Cardiac muscle cell (in vitro differentiated cells and primary cell): ENCODE results near the gene GRIK5. TPM values are rescaled to one million over a fixed set of nuclear protein-coding genes. Genes with fewer than 3 reads are reported as not detected.
A peak's percentile ranks its signal among the peaks of the same experiment; 100 is the strongest.

ENCODE experiments used
- DNase-seq, 2 donors: peaks; one replicate each; pipeline versions ENCODE4 v3.0.0 to v3.0.0-alpha.2; 2010 to 2017; ENCODE audit warnings: low read depth in 1 of 2, low spot score in 1 of 2
- H3K27ac ChIP-seq: fragments of 200-600 bp; sonication (generic); 2 replicates; pipeline ENCODE4 v1.5.1; 2016
- H3K27me3 ChIP-seq: fragments of 200-600 bp; sonication (generic); 2 replicates; pipeline ENCODE4 v1.6.0; 2016; ENCODE audit warnings: control low read depth
- H3K36me3 ChIP-seq: fragments of 200-600 bp; sonication (generic); 2 replicates; pipeline ENCODE4 v1.5.1; 2016; ENCODE audit warnings: control low read depth
- H3K4me1 ChIP-seq: fragments of 200-600 bp; sonication (generic); 2 replicates; pipeline ENCODE4 v1.8.1; 2017; ENCODE audit warnings: low read depth, mild to moderate bottlenecking, mixed run types
- H3K4me3 ChIP-seq: fragments of 200-600 bp; sonication (generic); 2 replicates; pipeline ENCODE4 v1.5.1; 2016; ENCODE audit warnings: mild to moderate bottlenecking
- H3K9me3 ChIP-seq: fragments of 200-600 bp; sonication (generic); 2 replicates; pipeline ENCODE4 v1.5.1; 2017; ENCODE audit warnings: low read depth, mild to moderate bottlenecking, control low read depth
- CTCF ChIP-seq: IDR thresholded peaks from 2 replicates; pipeline ENCODE4 v1.5.1; 2012; ENCODE audit warnings: low read depth, mild to moderate bottlenecking, low read length
- polyA plus RNA-seq: library from polyadenylated mRNA; unstranded; fragments of >200 nt; fragmentation: Nextera tagmentation; extraction: Ambion mirVana; gene quantifications from 2 replicates; pipeline ENCODE4 v1.2.1, GENCODE V29; 2016
- total RNA-seq: library from RNA; depleted of rRNA; stranded (reverse); fragments of >200 nt; gene quantifications from 2 replicates; pipeline ENCODE4 v1.2.3, GENCODE V29; 2016

Gene GRIK5
- total and polyA plus RNA-seq, 2 experiments from 2014 or later, result 3.4 to 11.8 TPM

- H3K27me3 ChIP-seq, result no peaks in the 10 kb centered on the region
- no peak overlapping the region for H3K4me3 ChIP-seq
- peak in 1 of 2 donors; percentile 62 for DNase-seq
- peaks cover 29% of the 10 kb centered on the region for H3K36me3 ChIP-seq
- peak overlapping the region; percentile 43 for H3K27ac ChIP-seq
- H3K4me1 ChIP-seq, result peaks cover 5% of the 10 kb centered on the region
- no peaks in the 10 kb centered on the region for H3K9me3 ChIP-seq
- peak; percentile 65 for TF ChIP-seq CTCF
Observed at GRCh38 chr19:42081584-42082203, 11.7 kb upstream of the GRIK5 start.

DNA sequence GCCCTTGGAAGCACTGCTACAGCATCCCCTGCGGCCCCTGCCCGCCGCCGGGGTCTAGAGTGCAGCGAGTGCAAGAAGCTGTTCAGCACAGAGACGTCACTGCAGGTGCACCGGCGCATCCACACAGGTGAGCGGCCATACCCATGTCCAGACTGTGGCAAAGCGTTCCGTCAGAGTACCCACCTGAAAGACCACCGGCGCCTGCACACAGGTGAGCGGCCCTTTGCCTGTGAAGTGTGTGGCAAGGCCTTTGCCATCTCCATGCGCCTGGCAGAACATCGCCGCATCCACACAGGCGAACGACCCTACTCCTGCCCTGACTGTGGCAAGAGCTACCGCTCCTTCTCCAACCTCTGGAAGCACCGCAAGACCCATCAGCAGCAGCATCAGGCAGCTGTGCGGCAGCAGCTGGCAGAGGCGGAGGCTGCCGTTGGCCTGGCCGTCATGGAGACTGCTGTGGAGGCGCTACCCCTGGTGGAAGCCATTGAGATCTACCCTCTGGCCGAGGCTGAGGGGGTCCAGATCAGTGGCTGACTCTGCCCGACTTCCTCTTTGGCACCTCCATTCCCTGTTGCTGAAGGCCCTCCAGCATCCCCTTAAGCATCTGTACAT lies 10.9 kb upstream of the GRIK5 start:
- Histone ChIP-seq H3K4me3 (no peak overlapping the region), H3K27me3 (no peaks in the 10 kb centered on the region), H3K9me3 (no peaks in the 10 kb centered on the region), H3K36me3 (peaks cover 29% of the 10 kb centered on the region), H3K27ac (no peak overlapping the region), H3K4me1 (peaks cover 5% of the 10 kb centered on the region)
- DNase-seq, result no peak
- TF ChIP-seq CTCF, result no peak

DNA sequence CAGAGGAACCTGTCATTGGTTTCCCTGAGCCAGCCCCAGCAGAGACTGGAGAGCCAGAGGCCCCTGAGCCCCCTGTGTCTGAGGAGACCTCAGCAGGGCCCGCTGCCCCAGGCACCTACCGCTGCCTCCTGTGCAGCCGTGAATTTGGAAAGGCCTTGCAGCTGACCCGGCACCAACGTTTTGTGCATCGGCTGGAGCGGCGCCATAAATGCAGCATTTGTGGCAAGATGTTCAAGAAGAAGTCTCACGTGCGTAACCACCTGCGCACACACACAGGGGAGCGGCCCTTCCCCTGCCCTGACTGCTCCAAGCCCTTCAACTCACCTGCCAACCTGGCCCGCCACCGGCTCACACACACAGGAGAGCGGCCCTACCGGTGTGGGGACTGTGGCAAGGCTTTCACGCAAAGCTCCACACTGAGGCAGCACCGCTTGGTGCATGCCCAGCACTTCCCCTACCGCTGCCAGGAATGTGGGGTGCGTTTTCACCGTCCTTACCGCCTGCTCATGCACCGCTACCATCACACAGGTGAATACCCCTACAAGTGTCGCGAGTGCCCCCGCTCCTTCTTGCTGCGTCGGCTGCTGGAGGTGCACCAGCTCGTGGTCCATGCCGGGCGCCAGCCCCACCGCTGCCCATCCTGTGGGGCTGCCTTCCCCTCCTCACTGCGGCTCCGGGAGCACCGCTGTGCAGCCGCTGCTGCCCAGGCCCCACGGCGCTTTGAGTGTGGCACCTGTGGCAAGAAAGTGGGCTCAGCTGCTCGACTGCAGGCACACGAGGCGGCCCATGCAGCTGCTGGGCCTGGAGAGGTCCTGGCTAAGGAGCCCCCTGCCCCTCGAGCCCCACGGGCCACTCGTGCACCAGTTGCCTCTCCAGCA lies 10.1 kb upstream of the GRIK5 start:
- Histone ChIP-seq H3K4me3 (no peak overlapping the region), H3K4me1 (peaks cover 5% of the 10 kb centered on the region), H3K36me3 (peaks cover 29% of the 10 kb centered on the region), H3K27ac (no peak overlapping the region), H3K27me3 (no peaks in the 10 kb centered on the region), H3K9me3 (no peaks in the 10 kb centered on the region)
- TF ChIP-seq CTCF, result no peak
- no peak for DNase-seq

DNA sequence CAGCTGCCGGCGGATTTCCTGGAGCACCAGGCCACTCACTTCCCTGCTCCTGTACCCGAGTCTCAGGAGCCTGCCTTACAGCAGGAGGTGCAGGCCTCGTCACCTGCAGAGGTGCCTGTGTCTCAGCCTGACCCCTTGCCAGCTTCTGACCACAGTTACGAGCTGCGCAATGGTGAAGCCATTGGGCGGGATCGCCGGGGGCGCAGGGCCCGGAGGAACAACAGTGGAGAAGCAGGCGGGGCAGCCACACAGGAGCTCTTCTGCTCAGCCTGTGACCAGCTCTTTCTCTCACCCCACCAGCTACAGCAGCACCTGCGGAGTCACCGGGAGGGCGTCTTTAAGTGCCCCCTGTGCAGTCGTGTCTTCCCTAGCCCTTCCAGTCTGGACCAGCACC lies 9.3 kb upstream of the GRIK5 start:
- no peak for TF ChIP-seq CTCF
- no peaks in the 10 kb centered on the region for H3K27me3 ChIP-seq
- no peak overlapping the region for H3K4me3 ChIP-seq
- H3K27ac ChIP-seq, result no peak overlapping the region
- H3K36me3 ChIP-seq, result peaks cover 29% of the 10 kb centered on the region
- H3K4me1 ChIP-seq, result peaks cover 5% of the 10 kb centered on the region
- DNase-seq, result no peak
- H3K9me3 ChIP-seq, result no peaks in the 10 kb centered on the region

DNA sequence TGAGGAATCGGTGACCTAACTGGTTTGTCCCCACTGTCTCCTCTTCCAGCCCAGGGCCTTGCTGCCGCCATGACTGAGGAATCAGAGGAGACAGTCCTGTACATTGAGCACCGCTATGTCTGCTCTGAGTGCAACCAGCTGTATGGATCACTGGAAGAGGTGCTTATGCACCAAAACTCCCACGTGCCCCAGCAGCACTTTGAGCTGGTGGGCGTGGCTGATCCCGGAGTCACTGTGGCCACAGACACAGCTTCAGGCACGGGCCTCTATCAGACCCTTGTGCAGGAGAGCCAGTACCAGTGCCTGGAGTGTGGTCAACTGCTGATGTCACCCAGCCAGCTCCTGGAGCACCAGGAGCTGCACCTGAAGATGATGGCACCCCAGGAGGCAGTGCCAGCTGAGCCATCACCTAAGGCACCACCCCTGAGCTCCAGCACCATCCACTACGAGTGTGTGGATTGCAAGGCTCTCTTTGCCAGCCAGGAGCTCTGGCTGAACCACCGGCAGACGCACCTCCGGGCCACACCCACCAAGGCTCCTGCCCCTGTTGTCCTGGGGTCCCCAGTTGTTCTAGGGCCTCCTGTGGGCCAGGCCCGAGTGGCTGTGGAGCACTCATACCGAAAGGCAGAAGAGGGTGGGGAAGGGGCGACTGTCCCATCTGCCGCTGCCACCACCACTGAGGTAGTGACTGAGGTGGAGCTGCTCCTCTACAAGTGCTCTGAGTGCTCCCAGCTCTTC lies 8.7 kb upstream of the GRIK5 start:
- Histone ChIP-seq H3K9me3 (no peaks in the 10 kb centered on the region), H3K4me3 (no peak overlapping the region), H3K4me1 (peaks cover 5% of the 10 kb centered on the region), H3K36me3 (peaks cover 29% of the 10 kb centered on the region), H3K27ac (no peak overlapping the region), H3K27me3 (no peaks in the 10 kb centered on the region)
- DNase-seq, result no peak
- TF ChIP-seq CTCF, result no peak
